WTC11 (cell line): ENCODE data around the gene ARMC6. TPM values are rescaled to one million over a fixed set of nuclear protein-coding genes. Genes with fewer than 3 reads are reported as not detected.
A peak's percentile ranks its signal among the peaks of the same experiment; 100 is the strongest.

Source experiments
- ATAC-seq: fragments of 200-7000 bp; cut with Tn5 transposase; 2 replicates; pipeline ENCODE4 v1.10.0; 2021; ENCODE audit warnings: mild to moderate bottlenecking, moderate library complexity
- CTCF ChIA-PET: fragments of 300-600 bp; sonication (Branson Sonifier 250); formaldehyde crosslinking; loops from one replicate; lab custom pipeline; 2021; ENCODE audit warnings: antibody characterized with exemption; lab: Charles Lee
- POLR2A ChIA-PET: fragments of 350-600 bp; sonication (Branson Sonifier 250); formaldehyde crosslinking; loops from one replicate; lab custom pipeline; 2021; ENCODE audit warnings: antibody characterized with exemption; lab: Charles Lee
- DNase-seq: peaks from one replicate; pipeline ENCODE4 v3.0.0; 2021; ENCODE audit warnings: low spot score
- H3K27ac Mint-ChIP-seq: 2 replicates; pipeline ENCODE4 v1.8.0; 2021; ENCODE audit warnings: mixed read lengths
- H3K27me3 Mint-ChIP-seq: 2 replicates; pipeline ENCODE4 v1.8.0; 2021; ENCODE audit warnings: low read depth, mild to moderate bottlenecking, moderate library complexity, mixed read lengths
- H3K36me3 Mint-ChIP-seq: 2 replicates; pipeline ENCODE4 v1.8.0; 2021; ENCODE audit warnings: mixed read lengths
- H3K4me1 Mint-ChIP-seq: 2 replicates; pipeline ENCODE4 v1.8.0; 2022; ENCODE audit warnings: mixed read lengths
- H3K4me3 Mint-ChIP-seq: 2 replicates; pipeline ENCODE4 v1.8.0; 2021; ENCODE audit warnings: mild to moderate bottlenecking, moderate library complexity, mixed read lengths
- H3K9me3 Mint-ChIP-seq: 2 replicates; pipeline ENCODE4 v1.8.0; 2021; ENCODE audit warnings: mixed read lengths
- ARID4B ChIP-seq: sonication (generic); formaldehyde crosslinking; IDR thresholded peaks from 2 replicates; pipeline ENCODE4 v1.8.0; 2023; ENCODE audit warnings: missing genetic modification reagents, mild to moderate bottlenecking, borderline replicate concordance
- ATF6 ChIP-seq: sonication (generic); formaldehyde crosslinking; IDR thresholded peaks from 2 replicates; pipeline ENCODE4 v1.8.1; 2023; ENCODE audit warnings: mild to moderate bottlenecking, missing genetic modification reagents
- ESRRA ChIP-seq: sonication (generic); formaldehyde crosslinking; IDR thresholded peaks from 2 replicates; pipeline ENCODE4 v1.8.1; 2022; ENCODE audit warnings: mild to moderate bottlenecking, missing genetic modification reagents, borderline replicate concordance
- ETV6 ChIP-seq: sonication (generic); formaldehyde crosslinking; IDR thresholded peaks from 2 replicates; pipeline ENCODE4 v1.8.1; 2022; ENCODE audit warnings: mild to moderate bottlenecking, missing genetic modification reagents
- FOXK1 ChIP-seq: sonication (generic); formaldehyde crosslinking; IDR thresholded peaks from 2 replicates; pipeline ENCODE4 v1.8.0; 2022; ENCODE audit warnings: mild to moderate bottlenecking, moderate library complexity, missing genetic modification reagents
- FOXP4 ChIP-seq: sonication (generic); formaldehyde crosslinking; IDR thresholded peaks from 2 replicates; pipeline ENCODE4 v1.8.0; 2022; ENCODE audit warnings: mild to moderate bottlenecking, missing genetic modification reagents
- JAZF1 ChIP-seq: fragments of 250-450 bp; sonication (Bioruptor Pico); IDR thresholded peaks from 2 replicates; pipeline ENCODE4 v1.9.0; 2021; ENCODE audit warnings: moderate library complexity, mild to moderate bottlenecking, inconsistent platforms
- MAX ChIP-seq: sonication (generic); formaldehyde crosslinking; IDR thresholded peaks from 2 replicates; pipeline ENCODE4 v1.8.0; 2022; ENCODE audit warnings: mild to moderate bottlenecking, missing genetic modification reagents
- MLX ChIP-seq: sonication (generic); formaldehyde crosslinking; IDR thresholded peaks from 2 replicates; pipeline ENCODE4 v1.8.1; 2023; ENCODE audit warnings: mild to moderate bottlenecking, missing genetic modification reagents, moderate library complexity
- PREB ChIP-seq: sonication (generic); formaldehyde crosslinking; IDR thresholded peaks from 2 replicates; pipeline ENCODE4 v1.8.1; 2022; ENCODE audit warnings: mild to moderate bottlenecking, missing genetic modification reagents, moderate library complexity, borderline replicate concordance
- PRRX2 ChIP-seq: fragments of 250-450 bp; sonication (Bioruptor Pico); IDR thresholded peaks from 2 replicates; pipeline ENCODE4 v1.8.0; 2021; ENCODE audit warnings: mild to moderate bottlenecking
- SMAD3 ChIP-seq: sonication (generic); formaldehyde crosslinking; IDR thresholded peaks from 2 replicates; pipeline ENCODE4 v1.8.0; 2022; ENCODE audit warnings: missing genetic modification reagents, mild to moderate bottlenecking, borderline replicate concordance
- SMAD4 ChIP-seq: sonication (generic); formaldehyde crosslinking; IDR thresholded peaks from 2 replicates; pipeline ENCODE4 v1.8.0; 2022; ENCODE audit warnings: mild to moderate bottlenecking, missing genetic modification reagents
- SP1 ChIP-seq: sonication (generic); formaldehyde crosslinking; conservative IDR thresholded peaks from 2 replicates; pipeline ENCODE4 v1.8.1; 2022; ENCODE audit warnings: missing genetic modification reagents
- TCF7 ChIP-seq: sonication (generic); formaldehyde crosslinking; IDR thresholded peaks from 2 replicates; pipeline ENCODE4 v1.8.0; 2022; ENCODE audit warnings: mild to moderate bottlenecking, low read depth, missing genetic modification reagents, moderate library complexity
- USF1 ChIP-seq: sonication (generic); formaldehyde crosslinking; IDR thresholded peaks from 2 replicates; pipeline ENCODE4 v1.8.0; 2022; ENCODE audit warnings: mild to moderate bottlenecking, missing genetic modification reagents
- USF2 ChIP-seq: sonication (generic); formaldehyde crosslinking; IDR thresholded peaks from 2 replicates; pipeline ENCODE4 v1.8.1; 2023; ENCODE audit warnings: mild to moderate bottlenecking, missing genetic modification reagents, moderate library complexity
- ZBTB43 ChIP-seq: sonication (generic); formaldehyde crosslinking; IDR thresholded peaks from 2 replicates; pipeline ENCODE4 v1.8.1; 2023; ENCODE audit warnings: mild to moderate bottlenecking, missing genetic modification reagents
- ZNF317 ChIP-seq: sonication (generic); formaldehyde crosslinking; IDR thresholded peaks from 2 replicates; pipeline ENCODE4 v1.8.1; 2023; ENCODE audit warnings: low read depth, mild to moderate bottlenecking, moderate library complexity, missing genetic modification reagents, borderline replicate concordance
- total RNA-seq: library from RNA; stranded (reverse); gene quantifications from 3 replicates; pipeline ENCODE4 v1.2.3, GENCODE V29; 2021

The ARMC6 gene
- total RNA-seq, 1 experiment from 2014 or later, result 58.8 TPM

- H3K27ac Mint-ChIP-seq, result peak overlapping the region; percentile 95
- H3K9me3 Mint-ChIP-seq, result no peaks in the 10 kb centered on the region
- DNase-seq (peak; percentile 89), ATAC-seq (peak; percentile 85)
- ChIA-PET CTCF (interaction anchor here (0.6 to 2.8 kb wide), 9 partner anchors 8 to 282 kb away, joined by 3 to 13 read pairs (median 3); partner anchors contain the start of genes BORCS8 and RFXANK), POLR2A (interaction anchor here (0.7 kb wide), 1 partner anchor 325 kb away, joined by 3 read pairs; no protein-coding TSS in a partner anchor)
- peaks cover 19% of the 10 kb centered on the region for H3K27me3 Mint-ChIP-seq
- H3K4me1 Mint-ChIP-seq, result peaks cover 20% of the 10 kb centered on the region
- peak overlapping the region; percentile 83 for H3K4me3 Mint-ChIP-seq
- no peaks in the 10 kb centered on the region for H3K36me3 Mint-ChIP-seq
- TF ChIP-seq USF1 (CRISPR knock-in tag), result peak; percentile 30; the same call in 1 of the 2 replicates
- TF ChIP-seq PRRX2 (CRISPR knock-in tag), result no peak
- TF ChIP-seq ZBTB43 (CRISPR knock-in tag), result no peak
- 0 out of 2 replicates have a peak, but pooled peaks have one; percentile 65 for TF ChIP-seq SMAD3 (CRISPR knock-in tag)
- TF ChIP-seq MLX (CRISPR knock-in tag), result no peak
- peak; percentile 65; the same call in 1 of the 2 replicates for TF ChIP-seq FOXP4 (CRISPR knock-in tag)
- no peak for TF ChIP-seq ZNF317
- 0 out of 2 replicates have a peak, but pooled peaks have one; percentile 35 for TF ChIP-seq ARID4B (CRISPR knock-in tag)
- peak; percentile 54; the same call in 1 of the 2 replicates for TF ChIP-seq ESRRA
- peak; percentile 23; the same call in 1 of the 2 replicates for TF ChIP-seq FOXK1 (CRISPR knock-in tag)
- no peak for TF ChIP-seq PREB (CRISPR knock-in tag)
- peak; percentile 86 for TF ChIP-seq SP1 (CRISPR knock-in tag)
- TF ChIP-seq JAZF1, result no peak
- no peak for TF ChIP-seq SMAD4 (CRISPR knock-in tag)
- no peak for TF ChIP-seq USF2 (CRISPR knock-in tag)
- TF ChIP-seq ATF6 (CRISPR knock-in tag), result no peak
- peak; percentile 40; the same call in 1 of the 2 replicates for TF ChIP-seq ETV6
- TF ChIP-seq TCF7 (CRISPR knock-in tag), result no peak
- TF ChIP-seq MAX (CRISPR knock-in tag), result peak; percentile 66; the same call in 1 of the 2 replicates
Measured at GRCh38 chr19:19105365-19106055, 72.1 kb downstream of the ARMC6 start.
